ENCODE data around the gene RAB35. TPM values are rescaled to one million over a fixed set of nuclear protein-coding genes. Genes with fewer than 3 reads are reported as not detected.

Gene RAB35
- total RNA-seq, 1 experiment from 2014 or later = 31.7 TPM

DNA sequence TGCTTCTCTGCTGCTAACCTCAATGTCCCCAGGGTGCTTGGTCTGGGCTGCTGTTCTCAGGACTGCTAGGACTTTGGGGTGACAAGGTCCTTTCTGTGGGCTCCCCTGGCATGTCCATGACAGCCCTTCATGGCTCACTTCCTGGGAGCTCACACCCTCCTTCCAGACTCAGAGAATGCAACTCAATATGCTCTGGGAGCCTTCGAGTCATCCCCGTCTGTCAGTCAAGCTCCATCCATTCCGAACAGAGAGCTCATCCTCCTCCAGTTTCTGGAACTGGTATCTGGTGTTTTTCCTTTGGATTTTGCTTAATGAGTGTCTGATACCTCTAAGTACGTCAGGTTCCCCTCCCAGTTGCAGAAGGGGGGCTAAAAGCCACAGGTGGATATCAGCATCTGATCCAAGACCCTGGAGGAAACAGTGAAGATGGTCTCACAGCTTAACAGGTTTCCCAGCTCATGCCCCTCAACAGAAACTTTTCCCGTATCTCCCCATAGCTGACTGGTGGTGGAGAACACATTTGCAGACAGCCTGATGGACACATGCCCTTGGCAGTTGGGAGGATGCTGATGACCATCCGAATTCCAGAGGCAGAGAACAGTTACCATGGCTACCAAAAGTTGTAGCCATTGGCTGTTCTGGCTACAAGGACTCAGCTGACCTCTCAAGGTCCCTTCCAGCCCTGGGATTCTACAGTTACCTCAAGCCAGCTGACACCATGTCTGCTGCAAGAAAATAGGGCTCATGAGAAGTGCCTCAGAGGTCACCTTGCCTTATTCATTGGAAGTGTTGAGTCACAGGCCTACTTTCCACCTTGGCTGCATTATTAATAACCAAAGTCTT is 9.5 kb upstream of the RAB35 start:
- DNase-seq (ENCODE audit: low read depth in 1 of 2, low spot score in 2 of 2) = no peak
- H3K4me1 ChIP-seq (replicated peaks) = no peaks in the 10 kb centered on the region; the same call in 1 of the 2 replicates
- H3K27me3 ChIP-seq (replicated peaks) = no peaks in the 10 kb centered on the region
- H3K27ac ChIP-seq = no peak overlapping the region
- H3K4me3 ChIP-seq = no peak overlapping the region
- H3K9me3 ChIP-seq (replicated peaks) = no peaks in the 10 kb centered on the region
- H3K36me3 ChIP-seq = peaks cover 52% of the 10 kb centered on the region

DNA sequence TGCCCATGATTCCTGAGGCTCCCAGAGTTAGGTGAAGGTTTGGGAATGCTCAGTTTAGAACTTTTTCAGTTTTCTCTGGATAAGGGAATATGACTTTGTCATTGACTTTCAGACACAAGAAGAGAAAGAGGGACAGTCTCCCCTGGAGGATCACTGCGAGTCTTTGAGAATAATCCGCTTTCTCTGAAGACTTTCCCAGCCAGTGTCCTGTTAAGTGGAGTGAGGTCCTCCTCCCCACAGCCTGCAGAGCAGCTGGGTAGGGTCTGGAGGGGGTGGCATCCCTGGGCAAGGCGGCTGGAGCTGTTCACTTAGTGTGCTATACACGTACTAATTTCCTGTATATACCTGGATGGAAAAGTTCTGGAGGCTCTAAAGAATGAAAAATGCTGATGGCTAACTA is 8.5 kb upstream of the RAB35 start:
- H3K9me3 ChIP-seq (replicated peaks) = no peaks in the 10 kb centered on the region
- H3K27ac ChIP-seq = no peak overlapping the region
- peaks cover 2% of the 10 kb centered on the region for H3K4me1 ChIP-seq (replicated peaks)
- DNase-seq (ENCODE audit: low read depth in 1 of 2, low spot score in 2 of 2) = no peak
- H3K4me3 ChIP-seq = no peak overlapping the region
- no peaks in the 10 kb centered on the region for H3K27me3 ChIP-seq (replicated peaks)
- H3K36me3 ChIP-seq = peaks cover 42% of the 10 kb centered on the region

DNA sequence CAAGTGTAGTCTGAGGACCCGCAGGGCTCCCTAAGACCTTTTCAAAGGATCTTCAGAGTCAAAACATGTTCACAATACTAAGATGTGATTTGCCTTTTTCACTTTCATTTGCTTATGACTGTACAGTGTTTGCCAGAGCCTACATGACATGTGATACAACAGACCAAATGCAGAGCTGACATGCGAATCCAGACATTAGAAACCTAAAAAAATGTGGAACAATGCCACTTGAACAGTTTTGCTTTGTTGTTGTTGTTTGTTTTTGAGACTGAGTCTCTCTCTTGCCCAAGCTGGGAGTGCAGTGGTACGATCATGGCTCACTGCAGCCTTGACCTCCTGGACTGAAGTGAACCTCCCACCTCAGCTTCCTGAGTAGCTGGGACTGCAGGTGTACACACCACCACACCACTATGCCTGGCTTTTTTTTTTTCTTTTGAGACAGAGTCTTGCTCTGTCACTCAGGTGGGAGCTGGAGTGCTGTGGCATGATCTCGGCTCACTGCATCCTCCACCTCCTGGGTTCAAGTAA is 5.3 kb upstream of the RAB35 start:
- Histone ChIP-seq H3K36me3 (peaks cover 18% of the 10 kb centered on the region), H3K9me3 (replicated peaks) (no peaks in the 10 kb centered on the region), H3K27ac (no peak overlapping the region), H3K4me3 (no peak overlapping the region), H3K27me3 (replicated peaks) (no peaks in the 10 kb centered on the region), H3K4me1 (replicated peaks) (peaks cover 24% of the 10 kb centered on the region)
- DNase-seq (ENCODE audit: low read depth in 1 of 2, low spot score in 2 of 2) = no peak

DNA sequence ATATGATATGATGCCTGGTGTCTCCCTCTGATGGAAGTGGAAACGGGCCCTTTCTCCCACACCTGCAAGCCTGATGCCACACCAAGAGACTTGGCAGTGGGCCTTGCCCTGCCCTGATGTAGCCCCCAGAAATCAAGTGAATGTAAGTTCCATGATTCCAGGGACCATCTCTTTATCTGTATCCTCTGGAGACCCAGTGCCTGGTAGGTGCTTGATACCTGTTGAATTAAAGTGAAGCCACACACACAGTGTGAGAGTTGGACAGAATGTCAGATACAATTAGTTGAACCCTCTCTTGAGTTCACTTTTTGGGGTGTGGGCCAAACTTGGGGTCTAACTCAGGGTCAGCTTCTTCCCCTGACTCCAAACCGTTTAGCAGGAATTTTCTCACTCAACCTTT is 4.8 kb upstream of the RAB35 start:
- Histone ChIP-seq H3K9me3 (replicated peaks) (no peaks in the 10 kb centered on the region), H3K27me3 (replicated peaks) (no peaks in the 10 kb centered on the region), H3K4me1 (replicated peaks) (peaks cover 24% of the 10 kb centered on the region), H3K36me3 (peaks cover 14% of the 10 kb centered on the region), H3K27ac (no peak overlapping the region), H3K4me3 (no peak overlapping the region)
- no peak for DNase-seq (ENCODE audit: low read depth in 1 of 2, low spot score in 2 of 2)

DNA sequence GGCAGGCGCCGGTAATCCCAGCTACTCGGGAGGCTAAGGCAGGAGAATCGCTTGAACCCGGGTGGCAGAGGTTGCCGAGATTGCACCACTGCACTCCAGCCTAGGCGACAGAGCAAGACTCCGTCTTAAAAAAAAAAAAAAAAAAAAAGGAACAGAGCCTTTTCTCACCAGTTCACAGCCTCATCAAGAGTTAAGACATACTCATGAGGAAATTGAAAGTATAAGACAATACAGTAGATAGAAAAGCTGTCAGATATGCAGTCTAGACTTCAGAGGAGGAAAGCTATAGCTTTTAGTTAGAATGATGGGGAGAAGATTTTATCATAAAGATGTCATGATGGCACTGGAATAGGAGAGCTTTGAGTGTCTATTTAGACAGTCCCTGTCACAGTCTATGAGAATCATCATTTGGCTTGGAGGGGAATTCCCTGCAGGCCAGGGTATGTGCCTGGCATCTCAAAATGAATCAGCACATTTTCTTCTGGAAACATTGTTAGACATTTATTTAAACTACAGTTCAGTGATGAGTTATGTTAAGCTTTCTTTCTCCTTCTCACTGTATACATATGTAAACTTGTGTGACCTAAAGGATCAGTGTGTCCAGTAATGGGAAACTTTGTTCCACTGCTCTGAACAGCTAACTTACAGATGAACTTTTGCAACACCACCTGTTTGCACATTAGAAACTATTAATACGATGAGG is 2.9 kb upstream of the RAB35 start:
- Histone ChIP-seq H3K27ac (peak overlapping the region; percentile 54), H3K27me3 (replicated peaks) (no peaks in the 10 kb centered on the region), H3K36me3 (peaks cover 24% of the 10 kb centered on the region), H3K4me1 (replicated peaks) (peaks cover 32% of the 10 kb centered on the region), H3K4me3 (no peak overlapping the region), H3K9me3 (replicated peaks) (no peaks in the 10 kb centered on the region)
- peak in 1 of 2 experiments; percentile 58 for DNase-seq (ENCODE audit: low read depth in 1 of 2, low spot score in 2 of 2)

DNA sequence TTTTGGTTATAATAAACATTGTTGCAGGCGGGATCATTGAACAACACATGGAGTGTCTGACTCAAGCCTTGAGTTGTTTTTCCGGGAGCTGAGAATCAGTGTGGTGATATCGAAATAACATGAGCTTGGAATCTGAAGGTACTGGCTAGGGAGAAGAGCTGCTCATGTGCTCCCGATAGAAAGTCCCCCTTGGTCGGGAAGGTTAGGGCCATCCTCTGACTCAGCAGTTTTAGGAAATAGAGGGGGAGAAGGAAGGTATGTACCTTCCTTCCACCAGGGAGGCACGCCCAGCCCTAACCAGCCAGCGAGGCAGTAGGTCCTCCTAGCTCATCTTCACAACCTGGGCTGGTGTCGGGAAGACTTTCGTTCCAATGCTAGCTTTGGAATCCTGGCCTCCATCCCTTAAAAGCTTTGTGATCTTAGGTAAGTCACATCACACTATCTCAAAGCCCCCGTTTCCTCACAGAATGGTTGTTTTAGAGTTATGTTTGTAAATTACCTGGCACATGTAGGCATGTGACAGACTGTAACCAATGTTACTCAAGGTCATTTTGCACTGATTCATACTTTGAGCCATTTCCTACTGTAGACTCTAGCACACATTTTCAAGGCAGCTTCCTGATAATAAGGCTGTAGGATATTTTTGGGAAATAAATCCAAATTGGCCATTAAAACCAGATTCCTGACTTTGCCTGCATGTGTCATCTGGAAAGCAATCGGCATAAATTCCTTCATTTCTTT is 1.9 kb upstream of the RAB35 start:
- no peaks in the 10 kb centered on the region for H3K9me3 ChIP-seq (replicated peaks)

DNA sequence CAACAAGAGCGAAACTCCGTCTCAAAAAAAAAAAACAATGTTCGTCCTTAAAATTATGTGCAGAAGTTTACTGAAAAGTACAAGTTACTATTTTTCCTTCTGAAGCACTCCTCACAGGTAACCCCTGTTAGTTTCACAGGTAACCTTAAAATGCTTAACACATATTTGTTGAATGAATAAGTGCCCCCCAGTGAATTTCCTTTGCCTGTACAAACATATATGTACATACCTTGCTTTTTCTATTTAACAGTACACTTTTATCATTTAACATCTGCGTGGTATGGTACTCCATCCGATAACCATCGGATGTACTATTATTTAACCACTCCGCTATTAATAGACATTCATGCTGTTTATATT is 1.4 kb upstream of the RAB35 start:
- peaks cover 32% of the 10 kb centered on the region for H3K4me1 ChIP-seq (replicated peaks)
- H3K27me3 ChIP-seq (replicated peaks) = no peaks in the 10 kb centered on the region
- peak overlapping the region; percentile 54; the same call in 1 of the 2 replicates for H3K27ac ChIP-seq
- H3K4me3 ChIP-seq = peak overlapping the region; percentile 73
- H3K9me3 ChIP-seq (replicated peaks) = no peaks in the 10 kb centered on the region
- peak in 1 of 2 experiments; percentile 21 for DNase-seq (ENCODE audit: low read depth in 1 of 2, low spot score in 2 of 2)
- H3K36me3 ChIP-seq = peaks cover 31% of the 10 kb centered on the region

More for the DNA sequence above, 1.9 kb upstream of the RAB35 start:
- Histone ChIP-seq H3K36me3 (peaks cover 31% of the 10 kb centered on the region), H3K27ac (peak overlapping the region; percentile 54), H3K27me3 (replicated peaks) (no peaks in the 10 kb centered on the region), H3K4me3 (peak overlapping the region; percentile 73), H3K4me1 (replicated peaks) (peaks cover 32% of the 10 kb centered on the region)
- peak in 1 of 2 experiments; percentile 30 for DNase-seq (ENCODE audit: low read depth in 1 of 2, low spot score in 2 of 2)

DNA sequence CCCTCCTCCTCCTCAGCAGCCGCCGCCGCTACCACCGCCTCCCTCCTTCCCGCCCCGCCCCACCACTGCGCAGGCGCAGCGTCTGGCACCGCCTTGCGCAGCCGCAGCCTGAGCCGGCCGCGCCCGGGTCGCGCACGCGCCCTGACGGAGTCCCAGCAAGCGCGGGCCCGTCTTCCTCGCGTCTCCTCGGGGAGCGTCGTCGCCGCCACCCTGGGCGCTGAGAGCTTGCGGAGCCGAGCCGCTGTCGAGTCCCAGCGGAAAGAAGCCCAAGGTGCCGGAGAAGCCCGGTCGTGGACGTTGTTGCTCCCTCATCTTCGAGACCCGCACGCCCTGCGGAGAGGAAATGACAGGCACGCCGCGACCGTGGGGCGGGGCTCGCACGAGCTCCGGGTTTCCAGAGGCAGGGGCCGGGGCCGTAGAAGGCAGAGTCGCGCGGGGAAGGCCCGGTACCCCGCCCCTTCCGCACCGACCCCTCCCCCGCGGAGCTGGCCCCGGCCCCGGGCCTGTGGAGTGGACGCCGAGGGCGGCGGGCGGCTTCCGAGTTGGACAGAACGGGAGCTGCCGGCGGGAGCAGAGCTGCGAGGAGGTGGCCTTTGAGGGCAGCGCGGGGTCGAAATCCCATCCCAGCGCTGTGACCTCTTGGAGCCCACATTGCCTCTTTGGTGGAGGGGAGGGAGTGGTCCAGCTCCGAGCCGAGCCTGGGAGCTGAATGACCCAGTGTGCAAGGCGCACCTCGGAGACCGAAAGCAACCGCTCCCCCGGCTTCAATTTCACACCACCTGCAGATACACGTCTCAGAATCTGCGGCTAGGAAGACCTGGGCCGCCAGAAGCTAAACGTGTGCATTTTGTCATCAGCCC is 469 bp upstream of the RAB35 start:
- peak; percentile 92 to 96 for DNase-seq (ENCODE audit: low read depth in 1 of 2, low spot score in 2 of 2)
- no peaks in the 10 kb centered on the region for H3K27me3 ChIP-seq (replicated peaks)
- H3K4me3 ChIP-seq = peak overlapping the region; percentile 73
- H3K27ac ChIP-seq = peak overlapping the region; percentile 53
- no peaks in the 10 kb centered on the region for H3K9me3 ChIP-seq (replicated peaks)
- H3K36me3 ChIP-seq = peaks cover 31% of the 10 kb centered on the region
- peaks cover 32% of the 10 kb centered on the region for H3K4me1 ChIP-seq (replicated peaks)

DNA sequence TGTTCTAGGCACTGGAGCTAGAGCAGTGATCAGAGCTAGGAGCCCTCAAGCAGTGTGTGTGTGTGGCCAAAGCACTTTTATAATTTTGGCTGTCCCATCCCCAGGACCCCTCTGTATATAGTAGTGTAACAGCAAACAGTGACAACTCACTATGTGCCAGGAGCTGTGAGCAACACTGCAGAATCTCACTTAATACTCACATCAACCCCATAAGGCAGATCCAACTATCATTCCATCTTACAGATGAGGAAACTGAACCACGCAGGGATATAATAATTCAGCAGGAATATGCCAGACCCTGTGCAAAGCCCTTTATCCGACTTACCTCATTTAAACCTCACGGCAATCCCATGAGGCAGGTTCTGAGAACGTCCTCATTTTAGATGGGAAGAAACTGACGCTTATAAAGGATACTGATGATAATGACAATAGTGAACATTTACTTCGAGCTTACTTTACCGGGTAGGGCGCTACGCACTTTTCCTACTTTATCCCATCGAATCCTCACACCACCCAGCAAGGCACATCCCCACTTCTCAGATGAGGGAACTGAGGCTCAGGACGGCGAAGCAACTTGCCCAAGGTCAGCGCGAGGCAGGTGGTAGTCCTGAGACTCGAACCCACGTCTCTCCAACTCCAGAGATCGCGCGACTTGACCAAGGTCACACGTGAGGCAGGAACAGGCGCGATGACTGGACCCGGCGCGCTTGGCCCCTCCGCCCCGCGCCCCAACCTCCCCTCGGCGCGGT is 687 bp downstream of the RAB35 start:
- DNase-seq (ENCODE audit: low read depth in 1 of 2, low spot score in 2 of 2) = peak in 1 of 2 experiments; percentile 57
- Histone ChIP-seq H3K27me3 (replicated peaks) (no peaks in the 10 kb centered on the region), H3K4me1 (replicated peaks) (peaks cover 32% of the 10 kb centered on the region), H3K36me3 (peaks cover 31% of the 10 kb centered on the region), H3K4me3 (peak overlapping the region; percentile 73), H3K27ac (no peak overlapping the region), H3K9me3 (replicated peaks) (no peaks in the 10 kb centered on the region)

DNA sequence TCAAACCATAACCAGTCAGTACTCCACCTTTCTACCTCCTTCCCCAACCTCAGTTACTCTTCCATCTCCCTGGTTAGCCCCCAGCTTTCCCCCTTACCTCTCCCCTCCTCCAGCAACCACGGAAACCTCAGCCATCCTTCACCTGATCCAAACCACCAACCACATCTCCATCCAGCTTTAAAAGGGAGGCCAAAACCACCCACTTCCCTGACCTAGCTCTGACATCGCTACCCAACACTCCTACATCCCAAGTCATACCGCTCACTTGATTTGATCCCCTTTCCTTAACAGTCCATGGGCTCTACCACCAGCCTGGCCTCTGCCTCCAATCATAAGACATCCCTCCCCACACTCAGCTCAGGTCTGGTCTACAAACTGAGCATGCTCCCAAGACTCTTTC is 1.5 kb downstream of the RAB35 start:
- Histone ChIP-seq H3K4me1 (replicated peaks) (peaks cover 31% of the 10 kb centered on the region), H3K4me3 (peak overlapping the region; percentile 73; the same call in 1 of the 2 replicates), H3K36me3 (peaks cover 31% of the 10 kb centered on the region), H3K27ac (no peak overlapping the region), H3K27me3 (replicated peaks) (no peaks in the 10 kb centered on the region), H3K9me3 (replicated peaks) (no peaks in the 10 kb centered on the region)
- DNase-seq (ENCODE audit: low read depth in 1 of 2, low spot score in 2 of 2) = no peak

DNA sequence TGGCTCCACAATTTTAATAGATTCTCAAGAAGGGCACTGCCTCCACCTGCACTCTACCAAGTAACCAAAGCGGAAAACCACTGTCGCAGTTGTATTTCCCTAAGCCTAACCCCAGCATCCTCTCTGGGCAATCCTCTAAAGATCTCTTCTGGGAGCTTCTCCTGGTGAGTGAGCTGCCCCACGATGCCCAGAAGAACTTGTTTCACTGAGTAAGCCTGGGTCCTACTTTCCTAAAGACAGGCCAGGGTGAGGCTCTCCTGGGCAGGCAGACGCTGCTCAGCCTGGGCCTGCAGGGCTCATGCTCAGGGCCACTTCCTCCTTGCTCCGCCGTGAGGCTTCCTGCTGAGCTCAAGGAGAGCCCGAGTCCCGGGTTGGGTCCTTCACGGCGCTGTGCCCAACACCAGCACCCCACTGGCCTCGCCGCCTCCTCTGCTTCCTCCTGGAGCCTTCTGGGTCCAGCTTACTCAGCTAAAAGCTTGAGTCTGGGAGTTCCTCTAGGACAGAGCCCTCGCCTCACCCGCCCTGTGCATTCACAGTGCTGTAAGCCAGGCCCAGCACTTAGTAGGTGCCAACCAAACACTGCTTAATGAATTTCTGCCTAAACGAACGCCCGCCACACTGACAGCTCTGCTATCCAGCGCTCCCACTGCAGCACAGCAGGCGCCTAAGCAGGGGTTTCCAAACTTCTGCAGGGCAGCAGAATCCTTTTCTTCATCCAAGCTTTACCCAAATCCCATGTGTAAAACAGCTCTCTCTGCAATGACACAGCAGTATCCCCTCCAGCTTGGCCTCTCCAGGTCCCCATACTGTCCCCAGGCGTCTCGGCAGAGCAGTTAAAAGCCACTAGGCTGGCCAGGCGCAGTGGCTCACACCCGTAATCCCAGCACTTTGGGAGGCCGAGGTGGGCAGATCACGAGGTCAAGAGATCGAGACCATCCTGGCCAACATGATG is 5.7 kb downstream of the RAB35 start:
- Histone ChIP-seq H3K27me3 (replicated peaks) (no peaks in the 10 kb centered on the region), H3K4me3 (no peak overlapping the region), H3K36me3 (peaks cover 31% of the 10 kb centered on the region), H3K4me1 (replicated peaks) (peaks cover 8% of the 10 kb centered on the region), H3K27ac (no peak overlapping the region), H3K9me3 (replicated peaks) (no peaks in the 10 kb centered on the region)
- no peak for DNase-seq (ENCODE audit: low read depth in 1 of 2, low spot score in 2 of 2)
